Hepatocyte (in vitro differentiated cells): ENCODE data around the gene FPR1.

Experiments used
- CTCF ChIP-seq: fragments of 200-600 bp; sonication (generic); IDR thresholded peaks from 2 replicates; pipeline ENCODE4 v1.5.1; 2016; ENCODE audit warnings: antibody characterized with exemption, mild to moderate bottlenecking; ENCODE audit not compliant: poor library complexity
- EZH2 ChIP-seq: fragments of 200-600 bp; sonication (generic); IDR thresholded peaks from 2 replicates; pipeline ENCODE4 v1.6.1; 2016; ENCODE audit warnings: antibody characterized with exemption, mild to moderate bottlenecking, borderline replicate concordance

GRCh38 chr19:51794885-51795490 lies 43.3 kb upstream of the FPR1 start, which contains the start of gene FPR3:
- TF ChIP-seq CTCF, result no peak
- no peak for TF ChIP-seq EZH2
